C4-2B (cell line): ENCODE results near the gene FBXW10B.
"Not testable (repeated sequence)": the region's sequence is repeated elsewhere in the genome, so short reads cannot be mapped to it uniquely, and the experiment has no call there.

Source experiments
- H3K27ac ChIP-seq: fragments of 450-650 bp; 2 replicates; pipeline ENCODE4 v1.5.1; 2017
- CTCF ChIP-seq: fragments of 450-650 bp; conservative IDR thresholded peaks from 2 replicates; pipeline ENCODE4 v1.5.1; 2017; ENCODE audit warnings: mild to moderate bottlenecking
- ZFX ChIP-seq: fragments of 450-650 bp; IDR thresholded peaks from 2 replicates; pipeline ENCODE4 v1.6.1; 2017

The FBXW10B gene

GRCh38 chr17:15658296-15658695 lies 38.8 kb upstream of the FBXW10B start:
- TF ChIP-seq ZFX (no peak), CTCF (no peak)
- H3K27ac ChIP-seq = no peak overlapping the region

- TF ChIP-seq ZFX = no peak
- TF ChIP-seq CTCF = no peak
- H3K27ac ChIP-seq = no peak overlapping the region
Measured at GRCh38 chr17:15657868-15658267, 38.4 kb upstream of the FBXW10B start.

GRCh38 chr17:15654886-15655561 lies 35.5 kb upstream of the FBXW10B start:
- TF ChIP-seq ZFX = no peak
- no peak for TF ChIP-seq CTCF
- H3K27ac ChIP-seq = no peak overlapping the region

GRCh38 chr17:15654401-15654800 lies 34.9 kb upstream of the FBXW10B start:
- H3K27ac ChIP-seq = not testable (repeated sequence)

GRCh38 chr17:15652960-15653359 lies 33.5 kb upstream of the FBXW10B start:
- H3K27ac ChIP-seq = peak overlapping the region; percentile 72; the same call in 1 of the 2 replicates
- no peak for TF ChIP-seq CTCF
- TF ChIP-seq ZFX = no peak

GRCh38 chr17:15651583-15652110 lies 32.1 kb upstream of the FBXW10B start:
- H3K27ac ChIP-seq = peak overlapping the region; percentile 72
- no peak for TF ChIP-seq CTCF
- TF ChIP-seq ZFX = no peak

GRCh38 chr17:15650741-15651582 lies 31.5 kb upstream of the FBXW10B start:
- peak overlapping the region; percentile 72 for H3K27ac ChIP-seq
- TF ChIP-seq CTCF (no peak), ZFX (no peak)
